ENCODE results near the gene STH.

GRCh38 chr17:46038414-46038813 is 39.4 kb downstream of the STH start:
- TF ChIP-seq CTCF (IDR thresholded peaks at IDR 0.05) (no peak), POLR2A (IDR thresholded peaks at IDR 0.05) (no peak)

Data from body of pancreas (tissue), 4 donors.